Measurements from ENCODE around the gene TMEM45A. TPM values are rescaled to one million over a fixed set of nuclear protein-coding genes. Genes with fewer than 3 reads are reported as not detected.
"Not testable (repeated sequence)": the region's sequence is repeated elsewhere in the genome, so short reads cannot be mapped to it uniquely, and the experiment has no call there.

TMEM45A gene
- total RNA-seq, 1 donor from 2014 or later: 30.9 TPM

GRCh38 chr3:100578646-100579045 is 86.2 kb downstream of the TMEM45A start:
- no peaks in the 10 kb centered on the region for H3K9me3 ChIP-seq
- no peaks in the 10 kb centered on the region for H3K36me3 ChIP-seq
- no peak overlapping the region for H3K4me3 ChIP-seq
- H3K27ac ChIP-seq: no peak overlapping the region
- no peaks in the 10 kb centered on the region for H3K4me1 ChIP-seq
- DNase-seq (ENCODE audit: low spot score in 2 of 2): no peak
- no peak for TF ChIP-seq CTCF (IDR thresholded peaks at IDR 0.05)
- H3K27me3 ChIP-seq: no peaks in the 10 kb centered on the region
- intact Hi-C loops (cut with DNase I): no loop called here

GRCh38 chr3:100580147-100580546 is 87.7 kb downstream of the TMEM45A start:
- Histone ChIP-seq H3K4me1 (no peaks in the 10 kb centered on the region), H3K27ac (no peak overlapping the region), H3K36me3 (no peaks in the 10 kb centered on the region), H3K4me3 (no peak overlapping the region), H3K27me3 (no peaks in the 10 kb centered on the region), H3K9me3 (no peaks in the 10 kb centered on the region)
- TF ChIP-seq CTCF (IDR thresholded peaks at IDR 0.05): no peak
- no peak for DNase-seq (ENCODE audit: low spot score in 2 of 2)
- intact Hi-C loops (cut with DNase I): no loop called here

GRCh38 chr3:100581650-100582049 is 89.2 kb downstream of the TMEM45A start:
- Histone ChIP-seq H3K36me3 (no peaks in the 10 kb centered on the region), H3K27me3 (no peaks in the 10 kb centered on the region), H3K9me3 (no peaks in the 10 kb centered on the region), H3K4me1 (no peaks in the 10 kb centered on the region), H3K4me3 (no peak overlapping the region), H3K27ac (no peak overlapping the region)
- no peak for TF ChIP-seq CTCF (IDR thresholded peaks at IDR 0.05)
- no peak for DNase-seq (ENCODE audit: low spot score in 2 of 2)
- intact Hi-C loops (cut with DNase I): no loop called here

GRCh38 chr3:100582157-100582556 is 89.7 kb downstream of the TMEM45A start:
- H3K27me3 ChIP-seq; intact Hi-C loops (cut with DNase I); H3K27ac ChIP-seq; DNase-seq (ENCODE audit: low spot score in 2 of 2); H3K36me3 ChIP-seq; H3K4me3 ChIP-seq; H3K9me3 ChIP-seq; H3K4me1 ChIP-seq: not testable (repeated sequence)

- Histone ChIP-seq H3K27me3 (no peaks in the 10 kb centered on the region), H3K27ac (no peak overlapping the region), H3K4me3 (no peak overlapping the region), H3K9me3 (no peaks in the 10 kb centered on the region), H3K4me1 (no peaks in the 10 kb centered on the region), H3K36me3 (no peaks in the 10 kb centered on the region)
- intact Hi-C loops (cut with DNase I): no loop called here
- no peak for DNase-seq (ENCODE audit: low spot score in 2 of 2)
- no peak for TF ChIP-seq CTCF (IDR thresholded peaks at IDR 0.05)
Observed at GRCh38 chr3:100584101-100584660, 91.8 kb downstream of the TMEM45A start.

- no peak for DNase-seq (ENCODE audit: low spot score in 2 of 2)
- intact Hi-C loops (cut with DNase I): no loop called here
- no peak overlapping the region for H3K4me3 ChIP-seq
Observed at GRCh38 chr3:100586832-100587231, 94.4 kb downstream of the TMEM45A start.

More at GRCh38 chr3:100586832-100587231, 94.4 kb downstream of the TMEM45A start:
- Histone ChIP-seq H3K36me3 (no peaks in the 10 kb centered on the region), H3K9me3 (no peaks in the 10 kb centered on the region), H3K4me1 (no peaks in the 10 kb centered on the region), H3K27ac (no peak overlapping the region), H3K27me3 (no peaks in the 10 kb centered on the region)
- no peak for TF ChIP-seq CTCF (IDR thresholded peaks at IDR 0.05)
